Thymus (tissue), 11 donors: Measurements from ENCODE around the gene ATP1B1. TPM values are rescaled to one million over a fixed set of nuclear protein-coding genes. Genes with fewer than 3 reads are reported as not detected.
"Not testable (repeated sequence)": the region's sequence is repeated elsewhere in the genome, so short reads cannot be mapped to it uniquely, and the experiment has no call there.

Experiments used
- DNase-seq, 9 donors: peaks; one replicate each; pipeline ENCODE4 v3.0.0-alpha.2; 2013; ENCODE audit warnings: low spot score in 9 of 9, low read depth in 6 of 9, missing footprints in 1 of 9
- H3K27ac ChIP-seq, 2 donors: one replicate each; pipeline ENCODE4 v1.5.1; 2013; ENCODE audit warnings: control low read depth in 1 of 2, low read depth in 1 of 2, low read length in 1 of 2, mild to moderate bottlenecking in 1 of 2, moderate library complexity in 1 of 2
- H3K27me3 ChIP-seq, 2 donors: one replicate each; pipeline ENCODE4 v1.5.1; 2013; ENCODE audit warnings: low read length in 1 of 2; ENCODE audit not compliant: control insufficient read depth in 2 of 2, insufficient read depth in 1 of 2
- H3K36me3 ChIP-seq, 2 donors: one replicate each; pipeline ENCODE4 v1.5.1; 2013; ENCODE audit warnings: low read length in 1 of 2, mild to moderate bottlenecking in 1 of 2, moderate library complexity in 1 of 2; ENCODE audit not compliant: control insufficient read depth in 2 of 2, insufficient read depth in 2 of 2
- H3K4me1 ChIP-seq, 2 donors: one replicate each; pipeline ENCODE4 v1.5.1; 2013; ENCODE audit warnings: low read length in 2 of 2; ENCODE audit not compliant: control insufficient read depth in 2 of 2, insufficient read depth in 2 of 2
- H3K4me3 ChIP-seq, 2 donors: one replicate each; pipeline ENCODE4 v1.5.1; 2013; ENCODE audit warnings: low read length in 2 of 2, control low read depth in 1 of 2, mild to moderate bottlenecking in 1 of 2
- H3K9me3 ChIP-seq, 2 donors: one replicate each; pipeline ENCODE4 v1.5.1; 2013; ENCODE audit warnings: low read length in 1 of 2, mild to moderate bottlenecking in 1 of 2; ENCODE audit not compliant: control insufficient read depth in 2 of 2, insufficient read depth in 1 of 2
- whole genome bisulfite sequencing: extraction: QIAGEN DNeasy Blood & Tissue Kit; methylation state at CpG from one replicate; pipeline ENCODE4 v1.1.7; 2013; 5-methylcytosine and 5-hydroxymethylcytosine counted together
- polyA plus RNA-seq: library from polyadenylated mRNA; stranded (reverse); fragments of 200-250 nt; gene quantifications from one replicate; pipeline ENCODE4 v1.2.3, GENCODE V29; 2013
- total RNA-seq: library from RNA; stranded (reverse); fragments of 120-200 nt; gene quantifications from one replicate; pipeline ENCODE4 v1.2.4, GENCODE V29; 2013
- donor health status: healthy.

The ATP1B1 gene
- total and polyA plus RNA-seq, 2 donors = 10.7 to 41.8 TPM

GRCh38 chr1:169151338-169151837 is 44.9 kb downstream of the ATP1B1 start:
- Histone ChIP-seq H3K27me3 (no peaks in the 10 kb centered on the region), H3K36me3 (no peaks in the 10 kb centered on the region), H3K9me3 (no peaks in the 10 kb centered on the region), H3K27ac (no peak overlapping the region), H3K4me1 (no peaks in the 10 kb centered on the region), H3K4me3 (no peak overlapping the region)
- 95% methylated on average over 5 of the region's 5 CpGs for WGBS
- DNase-seq = no peak

- H3K4me1 ChIP-seq = no peaks in the 10 kb centered on the region
- no peak overlapping the region for H3K4me3 ChIP-seq
- DNase-seq = no peak
- H3K36me3 ChIP-seq = no peaks in the 10 kb centered on the region
- no peak overlapping the region for H3K27ac ChIP-seq
- no peaks in the 10 kb centered on the region for H3K9me3 ChIP-seq
- WGBS = 98% methylated on average over 1 of the region's 1 CpG
- no peaks in the 10 kb centered on the region for H3K27me3 ChIP-seq
Observed at GRCh38 chr1:169155675-169156074, 49.2 kb downstream of the ATP1B1 start.

- DNase-seq = no peak
- Histone ChIP-seq H3K36me3 (no peaks in the 10 kb centered on the region), H3K4me3 (no peak overlapping the region), H3K4me1 (no peaks in the 10 kb centered on the region), H3K27me3 (no peaks in the 10 kb centered on the region), H3K27ac (no peak overlapping the region), H3K9me3 (no peaks in the 10 kb centered on the region)
- WGBS = 78% methylated on average over 3 of the region's 3 CpGs
Observed at GRCh38 chr1:169156580-169156979, 50.1 kb downstream of the ATP1B1 start.

- no peaks in the 10 kb centered on the region for H3K27me3 ChIP-seq
- H3K4me3 ChIP-seq = no peak overlapping the region
- H3K4me1 ChIP-seq = no peaks in the 10 kb centered on the region
- H3K27ac ChIP-seq = no peak overlapping the region
- DNase-seq = no peak
- H3K9me3 ChIP-seq = no peaks in the 10 kb centered on the region
- 98% methylated on average over 3 of the region's 3 CpGs for WGBS
- no peaks in the 10 kb centered on the region for H3K36me3 ChIP-seq
Observed at GRCh38 chr1:169160845-169161495, 54.5 kb downstream of the ATP1B1 start.

GRCh38 chr1:169161496-169162194 is 55.2 kb downstream of the ATP1B1 start:
- Histone ChIP-seq H3K36me3 (no peaks in the 10 kb centered on the region), H3K27me3 (no peaks in the 10 kb centered on the region), H3K9me3 (no peaks in the 10 kb centered on the region), H3K4me3 (no peak overlapping the region), H3K4me1 (no peaks in the 10 kb centered on the region), H3K27ac (no peak overlapping the region)
- 97% methylated on average over 4 of the region's 4 CpGs for WGBS
- no peak for DNase-seq

GRCh38 chr1:169163059-169163458 is 56.6 kb downstream of the ATP1B1 start:
- no peaks in the 10 kb centered on the region for H3K36me3 ChIP-seq
- no peaks in the 10 kb centered on the region for H3K4me1 ChIP-seq
- no peaks in the 10 kb centered on the region for H3K27me3 ChIP-seq
- H3K4me3 ChIP-seq = no peak overlapping the region
- H3K27ac ChIP-seq = no peak overlapping the region
- 85% methylated on average over 5 of the region's 5 CpGs for WGBS
- H3K9me3 ChIP-seq = no peaks in the 10 kb centered on the region
- DNase-seq = no peak

- 95% methylated on average over 2 of the region's 2 CpGs for WGBS
- no peaks in the 10 kb centered on the region for H3K4me1 ChIP-seq
- no peaks in the 10 kb centered on the region for H3K36me3 ChIP-seq
- H3K27me3 ChIP-seq = no peaks in the 10 kb centered on the region
- DNase-seq = no peak
- H3K4me3 ChIP-seq = no peak overlapping the region
- no peaks in the 10 kb centered on the region for H3K9me3 ChIP-seq
- H3K27ac ChIP-seq = no peak overlapping the region
Observed at GRCh38 chr1:169175461-169175860, 69.0 kb downstream of the ATP1B1 start.

GRCh38 chr1:169179431-169179830 is 72.9 kb downstream of the ATP1B1 start:
- not testable (repeated sequence) for H3K27me3 ChIP-seq, H3K9me3 ChIP-seq, H3K36me3 ChIP-seq, H3K4me1 ChIP-seq, H3K27ac ChIP-seq, DNase-seq, H3K4me3 ChIP-seq
- WGBS = 95% methylated on average over 3 of the region's 3 CpGs

- Histone ChIP-seq H3K4me1 (no peaks in the 10 kb centered on the region), H3K27me3 (no peaks in the 10 kb centered on the region), H3K27ac (no peak overlapping the region), H3K36me3 (no peaks in the 10 kb centered on the region), H3K9me3 (no peaks in the 10 kb centered on the region), H3K4me3 (no peak overlapping the region)
- WGBS = 96% methylated on average over 3 of the region's 3 CpGs
- DNase-seq = no peak
Observed at GRCh38 chr1:169180174-169180573, 73.7 kb downstream of the ATP1B1 start.
